SK-N-SH treated with all-trans-retinoic acid at 6 μM for 48 hours (cell line): ENCODE measurements around the gene DCHS2.

Source experiments
- ATAC-seq: fragments of 200-7000 bp; cut with Tn5 transposase; 3 replicates; pipeline ENCODE4 v1.9.1; 2020; ENCODE audit warnings: mild to moderate bottlenecking, moderate library complexity
- ARNTL ChIP-seq: fragments of 450-650 bp; formaldehyde crosslinking; IDR thresholded peaks from 2 replicates; pipeline ENCODE4 v1.5.0; 2020; ENCODE audit warnings: low read depth, mild to moderate bottlenecking, moderate library complexity, borderline replicate concordance
- BACH2 ChIP-seq: fragments of 250-450 bp; sonication (Bioruptor Pico); IDR thresholded peaks from 2 replicates; pipeline ENCODE4 v1.9.0; 2021; ENCODE audit warnings: mild to moderate bottlenecking, borderline replicate concordance
- CREB5 ChIP-seq: fragments of 250-450 bp; sonication (Bioruptor Pico); IDR thresholded peaks from 2 replicates; pipeline ENCODE4 v1.5.1; 2020; ENCODE audit warnings: low read depth, mild to moderate bottlenecking, moderate library complexity
- CSDC2 ChIP-seq: fragments of 250-450 bp; sonication (Bioruptor Pico); IDR thresholded peaks from 2 replicates; pipeline ENCODE4 v1.5.0; 2020; ENCODE audit warnings: mild to moderate bottlenecking, moderate library complexity
- CSRNP3 ChIP-seq: fragments of 250-450 bp; sonication (Bioruptor Pico); IDR thresholded peaks from 2 replicates; pipeline ENCODE4 v1.5.1; 2021; ENCODE audit warnings: mild to moderate bottlenecking, moderate library complexity
- ESRRG ChIP-seq: fragments of 250-450 bp; sonication (Bioruptor Pico); IDR thresholded peaks from 2 replicates; pipeline ENCODE4 v1.6.1; 2021; ENCODE audit warnings: mild to moderate bottlenecking
- GLIS3 ChIP-seq: fragments of 250-450 bp; sonication (Bioruptor Pico); IDR thresholded peaks from 2 replicates; pipeline ENCODE4 v1.5.0; 2020; ENCODE audit warnings: mild to moderate bottlenecking, moderate library complexity
- ISL1 ChIP-seq: fragments of 250-450 bp; sonication (Bioruptor Pico); IDR thresholded peaks from 2 replicates; pipeline ENCODE4 v2.1.2; 2022; ENCODE audit warnings: mild to moderate bottlenecking, moderate library complexity
- OSR1 ChIP-seq: fragments of 250-450 bp; sonication (Bioruptor Pico); IDR thresholded peaks from 2 replicates; pipeline ENCODE4 v1.8.0; 2022; ENCODE audit warnings: moderate library complexity, mild to moderate bottlenecking, inconsistent platforms
- PATZ1 ChIP-seq: fragments of 250-450 bp; sonication (Bioruptor Pico); IDR thresholded peaks from 2 replicates; pipeline ENCODE4 v1.8.0; 2020; ENCODE audit warnings: mild to moderate bottlenecking, moderate library complexity, borderline replicate concordance
- POU6F1 ChIP-seq: fragments of 250-450 bp; sonication (Bioruptor Pico); IDR thresholded peaks from 2 replicates; pipeline ENCODE4 v1.8.0; 2021; ENCODE audit warnings: low read depth, mild to moderate bottlenecking, moderate library complexity, borderline replicate concordance
- PPARA ChIP-seq: fragments of 250-450 bp; sonication (Bioruptor Pico); IDR thresholded peaks from 2 replicates; pipeline ENCODE4 v1.5.0; 2020; ENCODE audit warnings: mild to moderate bottlenecking, borderline replicate concordance
- RARB ChIP-seq: fragments of 250-450 bp; sonication (Bioruptor Pico); IDR thresholded peaks from 2 replicates; pipeline ENCODE4 v1.8.0; 2021; ENCODE audit warnings: mild to moderate bottlenecking, moderate library complexity
- SNAI2 ChIP-seq: fragments of 250-450 bp; sonication (Bioruptor Pico); IDR thresholded peaks from 2 replicates; pipeline ENCODE4 v1.5.0; 2020; ENCODE audit warnings: mild to moderate bottlenecking, moderate library complexity
- TCF4 ChIP-seq: fragments of 250-450 bp; sonication (Bioruptor Pico); IDR thresholded peaks from 2 replicates; pipeline ENCODE4 v1.8.0; 2021; ENCODE audit warnings: mild to moderate bottlenecking, moderate library complexity, borderline replicate concordance
- TOX ChIP-seq: fragments of 250-450 bp; sonication (Bioruptor Pico); IDR thresholded peaks from 2 replicates; pipeline ENCODE4 v1.8.0; 2021; ENCODE audit warnings: mild to moderate bottlenecking, moderate library complexity, borderline replicate concordance
- TSHZ2 ChIP-seq: fragments of 250-450 bp; sonication (Bioruptor Pico); IDR thresholded peaks from 2 replicates; pipeline ENCODE4 v1.5.0; 2020; ENCODE audit warnings: mild to moderate bottlenecking, moderate library complexity
- ZC3H10 ChIP-seq: fragments of 250-450 bp; sonication (Bioruptor Pico); IDR thresholded peaks from 2 replicates; pipeline ENCODE4 v1.5.1; 2021; ENCODE audit warnings: mild to moderate bottlenecking, moderate library complexity
- ZFP3 ChIP-seq: fragments of 250-450 bp; sonication (Bioruptor Pico); IDR thresholded peaks from 2 replicates; pipeline ENCODE4 v1.5.0; 2020; ENCODE audit warnings: mild to moderate bottlenecking, moderate library complexity
- ZFP30 ChIP-seq: fragments of 450-650 bp; formaldehyde crosslinking; IDR thresholded peaks from 2 replicates; pipeline ENCODE4 v1.5.0; 2022; ENCODE audit warnings: mild to moderate bottlenecking, moderate library complexity
- ZNF565 ChIP-seq: fragments of 450-650 bp; formaldehyde crosslinking; conservative IDR thresholded peaks from 2 replicates; pipeline ENCODE4 v1.5.0; 2020; ENCODE audit warnings: low read depth, mild to moderate bottlenecking, moderate library complexity
- ZNF70 ChIP-seq: fragments of 450-650 bp; formaldehyde crosslinking; IDR thresholded peaks from 2 replicates; pipeline ENCODE4 v1.5.0; 2020; ENCODE audit warnings: mild to moderate bottlenecking, moderate library complexity
- ZNF8 ChIP-seq: fragments of 450-650 bp; formaldehyde crosslinking; IDR thresholded peaks from 2 replicates; pipeline ENCODE4 v1.5.0; 2020; ENCODE audit warnings: mild to moderate bottlenecking, moderate library complexity

Gene DCHS2

GRCh38 chr4:154308207-154308606 is 183.4 kb downstream of the DCHS2 start:
- TF ChIP-seq ARNTL (CRISPR knock-in tag) (no peak), CSRNP3 (CRISPR knock-in tag) (no peak), ZFP30 (CRISPR knock-in tag) (no peak)
- ATAC-seq = no peak

- ATAC-seq = no peak
- TF ChIP-seq ZFP3 (CRISPR knock-in tag) = no peak
- no peak for TF ChIP-seq ISL1 (CRISPR knock-in tag)
- TF ChIP-seq OSR1 = no peak
- no peak for TF ChIP-seq PATZ1 (CRISPR knock-in tag)
- no peak for TF ChIP-seq ZNF8
- TF ChIP-seq ZNF70 (CRISPR knock-in tag) = no peak
- TF ChIP-seq POU6F1 (CRISPR knock-in tag) = no peak
- TF ChIP-seq ZFP30 (CRISPR knock-in tag) = no peak
- TF ChIP-seq GLIS3 (CRISPR knock-in tag) = no peak
- TF ChIP-seq ZC3H10 (CRISPR knock-in tag) = no peak
- no peak for TF ChIP-seq ESRRG (CRISPR knock-in tag)
- TF ChIP-seq BACH2 (CRISPR knock-in tag) = no peak
- no peak for TF ChIP-seq CSDC2 (CRISPR knock-in tag)
- no peak for TF ChIP-seq ZNF565
- no peak for TF ChIP-seq TOX (CRISPR knock-in tag)
- TF ChIP-seq CREB5 (CRISPR knock-in tag) = no peak
- TF ChIP-seq TCF4 = no peak
- no peak for TF ChIP-seq PPARA (CRISPR knock-in tag)
- TF ChIP-seq TSHZ2 (CRISPR knock-in tag) = no peak
These were observed 184.1 kb downstream of the DCHS2 start for GRCh38 chr4:154307451-154307850.

- no peak for ATAC-seq
- TF ChIP-seq RARB (CRISPR knock-in tag) = no peak
- TF ChIP-seq ZNF8 = no peak
- TF ChIP-seq SNAI2 (CRISPR knock-in tag) = no peak
- TF ChIP-seq ZFP30 (CRISPR knock-in tag) = no peak
- no peak for TF ChIP-seq CSDC2 (CRISPR knock-in tag)
- TF ChIP-seq TCF4 = no peak
- TF ChIP-seq ISL1 (CRISPR knock-in tag) = no peak
- TF ChIP-seq TSHZ2 (CRISPR knock-in tag) = no peak
- no peak for TF ChIP-seq POU6F1 (CRISPR knock-in tag)
These were observed 186.0 kb downstream of the DCHS2 start for GRCh38 chr4:154305616-154306015.
